Ureter (tissue), 1 donor: ENCODE results near the gene HMGXB3. TPM values are rescaled to one million over a fixed set of nuclear protein-coding genes. Genes with fewer than 3 reads are reported as not detected.
A peak's percentile ranks its signal among the peaks of the same experiment; 100 is the strongest.

ENCODE experiments used
- DNase-seq: peaks from one replicate; pipeline ENCODE4 v3.0.0-alpha.2; 2020; ENCODE audit warnings: low spot score
- total RNA-seq: library from RNA; stranded (reverse); gene quantifications from one replicate; pipeline ENCODE4 v1.2.4, GENCODE V29; 2023
- donor health status: DM: yes; HTN: yes; CAD: no.

HMGXB3 gene
- total RNA-seq, 1 donor from 2014 or later: 51.0 TPM

DNA sequence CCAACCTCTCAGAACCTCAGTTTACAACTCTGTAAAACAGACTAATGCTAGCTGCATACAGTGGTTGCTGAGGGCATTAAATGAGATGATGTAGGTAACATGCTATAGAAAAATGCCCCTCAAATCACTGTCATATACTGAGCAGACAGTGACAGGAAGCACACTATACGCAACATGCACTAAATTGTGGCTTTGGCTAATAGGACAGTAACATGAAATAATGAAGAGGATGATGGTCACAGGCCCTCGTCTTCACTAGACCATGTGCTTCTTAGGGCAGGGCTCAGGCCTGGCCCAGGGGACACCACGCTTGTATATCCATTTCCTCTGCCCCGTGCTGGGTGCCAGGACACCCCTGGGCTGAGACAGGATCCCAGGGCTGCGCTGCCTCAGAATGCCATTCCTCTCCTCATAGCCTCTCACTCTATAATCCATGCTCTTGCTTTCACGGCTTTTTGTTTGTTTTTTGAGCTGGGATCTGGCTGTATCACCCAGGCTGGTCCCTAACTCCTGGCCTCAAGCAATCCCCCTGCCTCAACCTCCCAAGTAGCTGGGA, 66.9 kb downstream of the HMGXB3 start:
- DNase-seq: no peak

DNA sequence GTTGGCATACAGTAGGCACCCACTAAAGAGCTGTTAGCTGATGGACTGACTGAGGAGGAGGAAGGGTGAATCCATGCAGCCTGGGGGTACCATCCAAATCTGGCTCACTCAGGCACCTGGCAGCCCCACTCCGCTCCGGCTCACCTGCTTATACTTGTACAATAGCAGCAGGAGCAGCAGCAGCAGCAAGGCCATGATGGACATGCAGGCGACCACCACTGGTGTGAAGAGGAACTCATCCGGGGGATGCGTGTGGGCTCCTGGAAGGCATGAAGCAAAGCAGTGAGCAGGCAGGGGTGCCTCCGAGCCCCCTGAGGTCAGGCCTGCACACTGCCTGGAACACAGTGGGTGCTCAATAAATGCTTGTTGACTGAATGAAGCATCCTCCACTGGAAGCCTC, 67.5 kb downstream of the HMGXB3 start:
- DNase-seq: no peak

DNA sequence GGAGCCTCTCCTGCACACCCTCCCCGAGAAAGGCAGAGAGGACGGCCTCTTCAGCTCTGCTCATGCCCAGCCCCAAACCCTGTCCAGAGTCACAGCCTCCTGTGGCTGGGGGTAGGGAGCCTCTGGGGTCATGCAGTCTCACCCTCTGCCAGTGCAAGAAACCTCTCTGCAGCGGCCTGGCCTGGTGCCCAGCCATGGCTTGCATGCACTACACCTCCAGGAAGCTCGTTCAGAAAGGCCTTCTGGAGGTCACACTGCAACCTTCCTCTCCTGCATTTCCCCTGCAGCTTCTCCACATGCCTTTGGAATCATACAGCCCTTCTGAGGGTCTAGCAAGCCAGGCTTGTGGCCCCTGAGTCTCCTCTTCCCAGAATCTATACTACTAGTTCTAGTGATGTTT, 67.9 kb downstream of the HMGXB3 start:
- DNase-seq: no peak

DNA sequence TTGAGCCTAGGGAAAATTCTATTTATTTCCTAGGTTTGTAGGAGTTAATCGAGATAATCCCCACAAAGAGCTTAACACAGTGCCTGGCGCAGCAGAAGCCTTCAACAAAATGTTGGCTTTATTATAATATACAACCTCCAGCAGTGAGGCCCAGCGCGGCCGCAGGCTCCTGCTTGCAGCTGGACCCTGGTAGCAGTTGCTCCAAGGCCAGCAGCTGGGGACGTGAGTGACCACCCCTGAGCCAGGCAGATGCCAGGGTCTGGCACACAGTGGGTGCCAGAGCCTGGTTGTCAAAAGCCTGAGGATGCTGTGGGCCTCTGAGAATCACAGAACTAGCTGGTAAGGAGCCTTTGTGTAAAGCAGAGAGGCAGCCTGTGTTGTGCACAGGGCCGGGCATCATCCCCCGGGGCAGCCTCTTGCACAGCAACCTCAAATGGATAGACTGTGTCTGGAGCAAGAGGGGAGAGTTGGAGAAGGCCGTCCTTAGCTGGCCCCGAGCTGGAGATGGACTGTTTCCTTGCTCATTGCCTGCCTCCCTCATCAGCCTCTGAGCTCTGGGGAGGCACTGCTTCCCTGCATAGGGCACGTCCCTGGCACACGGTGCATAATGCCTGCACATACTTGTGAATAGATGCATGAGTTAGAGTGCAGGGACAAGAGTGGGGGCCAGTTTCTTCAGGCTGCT, 68.6 kb downstream of the HMGXB3 start:
- no peak for DNase-seq

DNA sequence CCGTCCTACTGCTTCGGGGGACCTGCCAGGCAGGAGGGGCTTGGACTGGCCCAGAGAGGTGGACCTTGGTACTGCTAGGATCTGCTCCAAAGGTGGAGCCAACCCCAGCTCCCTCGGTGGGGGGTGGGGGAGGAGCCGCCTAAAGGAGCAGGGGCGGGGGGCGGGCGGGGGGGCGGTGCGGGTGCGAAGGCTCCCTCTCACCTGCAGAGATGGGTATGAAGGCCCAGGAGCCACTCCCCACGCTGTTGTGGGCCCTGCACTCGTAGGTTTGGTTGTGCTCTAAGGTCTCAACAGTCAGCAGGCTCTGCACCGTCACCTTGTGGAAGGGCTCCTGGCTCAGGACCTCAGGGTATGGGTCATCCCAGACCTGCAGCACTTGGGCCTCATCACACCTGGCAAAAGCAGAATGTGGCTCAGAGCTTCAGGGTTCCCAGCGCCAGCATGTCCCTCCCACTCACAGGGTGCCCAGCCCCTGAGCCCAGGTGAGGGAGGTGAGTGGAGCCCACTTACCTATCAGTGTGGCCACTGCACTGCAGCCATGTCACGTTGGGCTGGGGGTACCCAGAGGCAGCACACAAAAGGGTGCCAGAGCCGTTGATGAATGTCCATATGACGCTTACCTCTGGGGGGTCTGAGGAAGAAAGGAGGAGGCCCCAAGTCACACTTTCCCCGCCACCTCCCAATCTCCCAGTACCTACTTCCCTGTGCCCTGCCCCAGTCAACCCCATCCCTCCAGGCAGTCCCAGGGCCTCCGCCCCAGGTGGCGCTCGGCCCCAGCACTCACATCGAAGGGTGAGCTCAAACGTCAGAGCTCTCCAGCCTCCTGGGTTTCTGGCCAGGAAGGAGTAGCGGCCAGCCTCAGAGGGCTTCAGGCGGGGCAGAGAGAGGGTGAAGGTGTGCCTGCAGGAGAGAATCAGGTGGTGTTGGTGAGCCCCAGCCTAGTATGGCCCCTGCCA, 69.4 kb downstream of the HMGXB3 start:
- DNase-seq: no peak

DNA sequence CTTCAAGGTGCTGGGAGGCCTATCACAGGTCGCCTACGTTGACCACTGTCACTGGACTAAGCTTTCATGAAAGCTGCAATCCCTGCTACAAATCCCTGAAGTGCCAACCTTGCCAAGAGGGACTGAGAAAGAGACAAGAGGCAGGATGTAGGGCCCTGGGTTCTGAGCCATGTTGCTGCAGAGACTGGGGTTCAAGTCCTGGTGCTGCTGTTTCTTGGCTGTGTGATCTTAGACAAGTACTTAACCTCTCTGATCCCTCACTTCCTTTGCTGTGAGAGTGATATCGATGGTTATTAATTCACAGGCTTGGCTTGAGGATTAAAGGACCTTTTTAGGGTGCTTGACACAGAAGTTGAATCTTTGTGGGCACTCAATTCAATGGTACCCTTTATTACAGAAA, 70.3 kb downstream of the HMGXB3 start:
- DNase-seq: no peak

DNA sequence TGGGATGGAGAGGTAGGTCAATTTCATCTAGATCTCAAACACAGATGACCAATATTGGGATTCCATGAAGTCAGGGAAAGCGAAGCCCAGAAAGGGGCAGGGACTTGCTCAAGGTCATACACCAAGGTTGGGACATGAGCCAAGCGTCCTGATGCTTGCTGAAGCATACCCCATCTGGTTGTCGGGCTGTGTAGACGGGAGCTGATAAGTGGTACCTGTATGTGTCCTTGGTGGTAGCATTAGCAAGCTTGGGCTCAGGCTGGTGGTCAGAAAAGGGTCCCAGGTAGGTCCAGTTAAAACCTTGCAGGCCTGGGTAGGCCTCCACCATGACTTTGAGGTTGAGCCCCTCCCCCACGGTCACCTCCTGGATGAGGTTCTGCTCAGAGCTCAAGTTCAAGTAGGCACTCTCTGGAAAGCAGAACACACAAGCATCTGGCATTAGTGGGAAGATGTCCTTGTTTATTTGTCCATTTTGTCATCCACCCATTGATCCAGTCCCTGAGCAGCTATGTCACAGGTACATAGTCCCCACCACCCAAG, 72.6 kb downstream of the HMGXB3 start:
- DNase-seq: peak; percentile 32

DNA sequence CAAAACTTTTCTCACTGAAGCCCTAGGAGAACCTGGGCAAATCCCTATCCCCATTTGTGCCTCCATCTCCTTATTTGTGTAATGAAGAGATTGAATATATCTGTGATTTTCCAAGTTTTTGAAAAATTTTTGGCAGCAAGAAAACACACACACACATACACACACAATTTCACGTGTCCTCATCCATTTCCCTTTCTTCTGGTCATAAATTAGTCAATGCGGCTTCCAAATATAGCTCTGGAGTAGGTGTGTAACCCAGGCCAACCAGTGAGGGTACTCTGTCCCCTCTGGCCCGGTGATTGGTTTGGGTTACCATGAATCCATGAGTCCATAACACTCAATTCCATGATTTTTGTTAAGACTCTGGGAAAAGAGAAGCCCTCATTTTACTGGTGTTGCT, 73.1 kb downstream of the HMGXB3 start:
- peak; percentile 32 for DNase-seq

DNA sequence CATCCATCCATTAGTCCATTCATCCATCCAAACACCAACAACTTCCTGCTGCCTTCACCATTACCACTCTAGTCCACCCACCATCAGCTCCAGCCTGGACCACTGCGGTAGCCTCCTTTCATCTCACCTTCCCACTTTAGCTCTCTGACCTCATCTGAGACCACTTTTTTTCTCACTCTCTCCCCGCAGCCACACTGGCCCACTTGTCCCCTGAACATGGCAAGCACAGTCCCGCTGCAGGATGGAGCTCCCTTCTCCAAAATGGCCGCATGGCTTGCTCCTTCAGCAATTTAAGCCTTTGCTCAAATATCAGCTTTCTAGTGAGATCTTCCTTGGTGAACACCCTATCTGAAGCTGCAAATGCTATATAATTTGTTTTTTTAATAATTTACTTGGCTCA, 74.7 kb downstream of the HMGXB3 start:
- peak; percentile 17 for DNase-seq

DNA sequence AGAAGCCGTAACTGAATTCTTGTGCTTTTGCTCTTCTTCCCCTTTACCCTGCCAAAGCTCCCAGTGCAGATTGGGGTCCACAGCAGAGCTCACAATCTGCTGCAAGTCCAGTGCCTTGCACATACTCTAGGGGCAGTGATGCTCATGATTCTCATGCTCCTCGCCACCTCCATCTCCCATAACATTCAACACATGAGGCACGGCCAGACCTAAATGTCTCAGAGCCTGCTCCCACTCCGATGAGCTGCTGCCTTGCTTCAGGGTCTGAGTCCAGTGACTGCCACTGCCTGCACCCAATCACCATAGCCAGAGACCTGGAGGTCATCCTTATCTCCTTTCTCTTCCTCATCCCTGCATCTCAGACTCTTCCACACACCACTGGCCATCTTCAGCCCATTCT, 75.3 kb downstream of the HMGXB3 start:
- peak; percentile 22 for DNase-seq

DNA sequence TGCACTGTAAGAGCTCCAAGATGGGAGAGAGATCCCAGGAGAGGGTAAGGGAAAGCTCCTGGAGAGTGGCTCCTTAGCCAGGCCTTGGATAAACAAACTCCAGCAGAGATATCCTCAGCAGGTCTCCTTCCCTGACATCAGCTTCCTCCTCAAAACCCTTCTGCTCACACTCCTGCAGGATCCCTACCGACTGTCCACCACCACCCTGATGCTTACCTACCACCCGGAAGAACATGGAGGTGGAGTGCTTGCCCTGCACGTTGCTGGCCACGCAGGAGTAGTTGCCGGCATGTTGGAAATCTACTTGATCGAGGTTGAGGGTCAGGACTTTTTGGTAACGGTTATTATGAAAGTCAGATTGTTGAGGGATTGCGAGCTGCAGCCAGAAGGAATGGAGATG, 76.5 kb downstream of the HMGXB3 start:
- DNase-seq: peak; percentile 23

DNA sequence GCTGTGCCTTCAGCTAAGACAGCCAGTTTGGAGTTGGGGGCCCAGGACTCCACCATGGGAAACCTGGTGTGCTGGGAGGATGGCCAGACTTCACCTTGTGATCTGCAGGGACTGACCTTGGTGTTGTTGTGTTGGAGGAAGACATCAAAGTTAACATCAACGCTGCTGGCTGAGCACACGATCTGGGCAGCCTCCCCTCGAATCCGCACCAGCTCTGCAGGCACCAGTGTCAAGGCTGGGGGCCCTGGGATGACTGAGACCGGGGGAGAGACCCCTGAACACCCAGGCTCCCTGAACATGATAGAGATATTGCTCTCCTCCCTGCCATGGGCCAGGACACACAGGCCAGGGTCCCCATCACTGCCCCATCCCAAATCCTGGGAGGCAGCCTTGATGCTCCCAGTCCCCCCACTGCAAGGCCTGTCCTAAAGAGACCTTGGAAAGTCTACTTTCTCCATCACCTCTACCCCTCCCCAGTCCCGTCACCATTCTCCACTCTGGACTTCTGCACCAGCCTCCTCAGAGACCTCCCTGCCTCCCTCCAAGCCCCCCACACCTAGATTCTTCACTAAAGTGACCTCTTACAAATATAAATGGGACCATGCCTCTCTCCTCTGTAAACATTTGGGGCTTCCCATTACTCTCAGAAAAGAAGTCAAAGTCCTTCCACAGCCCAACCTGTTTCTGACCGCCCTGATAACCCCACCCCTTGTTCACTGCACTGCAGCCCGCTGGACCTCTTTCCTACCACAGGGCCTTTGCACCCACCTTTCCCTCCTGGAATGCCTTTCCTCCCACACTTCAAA, 77.7 kb downstream of the HMGXB3 start:
- DNase-seq: peak; percentile 36

DNA sequence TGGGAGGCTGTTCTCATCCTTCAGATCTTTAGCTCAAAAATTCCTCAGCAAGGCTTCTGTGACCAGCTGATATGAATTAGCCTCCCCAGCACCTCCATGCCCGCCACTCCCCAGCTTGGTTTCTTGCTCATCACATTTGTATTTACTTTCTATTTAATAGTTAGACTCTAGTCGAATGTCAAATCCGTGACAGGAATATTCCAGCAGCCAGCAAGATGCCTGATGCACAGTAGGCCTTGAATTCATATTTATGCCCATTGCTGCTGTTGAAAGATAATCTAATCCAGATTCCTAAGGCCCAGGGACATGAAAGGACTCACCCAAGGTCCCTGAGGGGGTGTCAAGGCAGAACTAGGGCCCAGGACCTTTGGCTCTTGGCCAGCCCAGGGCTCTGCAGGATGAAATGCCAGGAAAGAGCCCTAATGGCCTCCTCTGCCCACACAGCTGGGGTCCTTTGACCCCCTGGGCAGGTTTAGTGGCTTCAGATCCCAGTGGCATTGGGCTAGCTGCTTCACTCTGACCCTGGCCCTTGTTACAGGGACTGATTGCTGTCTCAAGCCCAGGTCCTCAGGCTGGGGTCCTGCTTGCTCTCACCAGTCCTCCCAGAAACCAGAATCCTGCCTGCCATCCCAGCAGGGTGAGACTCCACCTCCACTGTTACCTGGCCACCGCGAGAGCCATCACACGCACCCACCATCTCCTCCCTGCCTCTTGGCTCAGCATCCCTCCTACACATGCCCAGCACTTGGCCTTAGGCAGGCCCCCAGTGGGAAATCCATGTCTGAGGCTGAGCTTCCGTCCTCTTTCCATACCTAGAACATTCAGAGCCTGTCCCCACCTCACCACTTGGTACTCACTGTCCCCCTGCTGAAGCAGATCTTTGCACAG, 78.5 kb downstream of the HMGXB3 start:
- DNase-seq: peak; percentile 39

DNA sequence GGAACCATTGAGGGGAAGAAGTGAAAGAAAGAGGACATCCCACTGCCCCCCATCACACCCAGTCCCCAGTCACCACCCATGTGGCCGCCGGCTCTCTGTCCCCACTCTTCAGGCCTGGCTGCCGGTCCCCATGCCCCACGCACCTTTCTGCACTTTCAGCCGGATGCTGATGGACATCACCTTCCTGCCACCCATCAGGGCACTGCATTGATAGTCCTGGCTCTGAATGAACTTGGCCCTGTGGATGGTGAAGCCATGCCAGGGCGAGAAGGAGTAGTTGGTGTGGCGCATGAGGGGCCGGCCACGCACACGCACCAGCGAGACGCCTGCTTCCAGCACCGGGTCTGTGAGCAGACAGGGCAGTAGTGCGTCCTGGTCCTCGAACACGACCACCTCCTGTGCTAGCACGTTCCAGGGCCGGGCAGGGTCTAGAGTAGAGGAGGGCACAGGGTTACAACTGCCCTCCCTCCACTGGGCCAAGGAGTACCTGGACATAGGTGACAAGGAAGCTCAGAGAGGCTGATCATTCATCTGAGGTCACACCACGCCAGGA, 79.4 kb downstream of the HMGXB3 start:
- DNase-seq: peak; percentile 40

DNA sequence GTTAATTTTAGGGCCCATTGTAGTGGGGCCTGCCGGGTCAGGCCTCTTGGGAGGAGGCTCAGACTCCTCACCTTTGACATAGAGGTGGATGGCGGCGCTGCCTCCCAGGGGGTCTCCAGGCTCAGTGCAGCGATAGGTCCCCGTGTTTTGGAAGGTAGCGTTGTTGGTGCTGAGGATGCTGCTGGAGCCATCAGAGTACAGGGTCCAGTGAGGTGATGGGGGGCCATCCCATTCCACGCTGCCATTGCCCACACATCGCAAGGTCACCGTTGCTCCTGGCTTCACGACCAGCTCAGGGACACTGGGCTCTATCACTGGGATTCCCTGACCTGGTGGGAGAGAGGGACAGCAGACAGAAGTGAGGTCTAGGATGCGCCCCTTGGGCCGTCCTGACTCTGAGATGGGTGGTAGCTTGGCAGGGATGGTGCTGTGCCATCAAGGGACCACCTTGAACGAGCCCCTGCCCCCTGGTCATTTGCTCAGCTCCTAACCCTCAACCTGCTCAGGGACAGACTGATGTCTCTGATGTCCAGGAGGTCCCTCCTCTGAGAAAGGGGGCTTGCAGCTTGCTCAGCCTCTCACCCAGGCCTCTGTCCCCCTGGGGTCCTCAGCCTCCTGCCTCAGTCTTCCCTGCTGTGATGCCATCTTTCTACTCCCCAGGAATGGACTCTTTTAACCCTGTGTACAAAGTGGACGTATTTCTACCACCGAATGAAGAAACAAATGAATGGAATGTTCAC, 80.3 kb downstream of the HMGXB3 start:
- DNase-seq: peak; percentile 32

DNA sequence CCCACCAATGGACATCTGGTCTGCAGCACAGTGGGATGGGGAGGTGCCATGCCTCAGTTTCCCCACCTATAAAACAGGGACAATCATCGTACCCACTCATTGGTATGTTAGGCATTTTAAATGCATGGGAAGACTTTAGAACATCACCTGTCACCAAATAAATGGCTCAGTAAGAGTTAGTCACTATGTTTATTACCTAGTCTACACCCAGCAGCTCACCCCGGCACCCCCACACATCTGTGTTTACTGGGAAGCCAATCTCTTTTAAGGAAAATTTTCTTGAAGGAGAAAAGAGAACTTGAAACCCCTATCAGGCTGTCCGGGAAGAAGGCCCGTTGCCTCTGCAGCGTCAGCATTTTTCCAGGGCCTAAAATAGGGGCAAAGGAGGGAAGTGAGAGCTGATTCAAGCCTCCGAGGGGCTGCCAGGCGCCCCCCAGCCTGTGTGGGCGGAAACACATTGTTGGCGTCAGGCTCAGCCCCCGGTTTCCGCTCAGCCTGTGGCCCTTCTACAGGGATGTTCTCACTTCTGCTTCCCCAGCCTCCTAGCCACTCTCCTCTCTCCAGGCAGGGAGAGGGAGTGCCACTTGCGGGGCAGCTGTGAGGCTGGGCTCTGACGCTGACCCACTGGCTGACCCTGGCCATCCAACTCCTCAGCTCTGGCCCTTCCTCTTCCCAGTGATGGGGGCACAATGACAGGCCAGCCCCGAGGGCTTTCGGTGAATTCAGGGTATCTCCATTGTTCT, 81.2 kb downstream of the HMGXB3 start:
- DNase-seq: peak; percentile 47

DNA sequence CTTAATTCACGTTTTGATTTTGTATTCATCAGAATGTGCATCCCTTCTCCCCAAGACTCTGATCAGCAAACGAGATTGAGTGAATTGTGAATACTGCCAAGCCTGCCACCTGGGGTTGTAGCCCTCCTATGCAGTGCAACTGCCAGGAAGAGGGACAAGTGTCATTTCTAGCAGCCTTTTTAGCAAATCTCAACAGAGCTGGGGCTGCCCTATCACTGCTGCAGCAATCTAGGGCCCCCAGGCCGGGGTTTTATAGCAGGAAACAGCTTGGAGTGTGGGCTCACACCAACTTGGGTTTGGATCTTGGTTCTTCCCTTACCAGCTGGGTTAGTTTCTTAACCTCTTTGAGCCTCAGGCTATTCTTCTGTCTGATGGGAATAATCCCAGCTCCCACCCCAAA, 81.8 kb downstream of the HMGXB3 start:
- peak; percentile 9 for DNase-seq

DNA sequence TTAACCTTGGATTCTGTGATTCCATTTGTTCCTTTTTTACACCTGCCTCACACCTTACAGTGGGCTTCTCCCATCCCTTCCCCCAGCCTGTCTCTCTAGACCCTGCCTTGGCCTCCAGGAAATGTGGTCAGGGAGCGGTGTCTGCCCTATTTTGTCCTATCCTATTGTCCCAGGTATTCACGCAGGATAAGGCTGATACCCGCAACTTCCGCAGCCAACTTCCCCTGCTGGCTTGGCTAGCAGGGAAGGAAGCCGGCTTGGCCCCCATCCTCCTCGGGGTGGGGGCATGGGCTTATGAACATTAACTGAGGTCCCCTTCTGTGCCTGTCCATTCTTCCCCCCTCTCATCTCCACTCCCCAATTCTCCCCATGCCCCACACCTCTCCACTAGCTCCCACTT, 82.3 kb downstream of the HMGXB3 start:
- peak; percentile 32 for DNase-seq

DNA sequence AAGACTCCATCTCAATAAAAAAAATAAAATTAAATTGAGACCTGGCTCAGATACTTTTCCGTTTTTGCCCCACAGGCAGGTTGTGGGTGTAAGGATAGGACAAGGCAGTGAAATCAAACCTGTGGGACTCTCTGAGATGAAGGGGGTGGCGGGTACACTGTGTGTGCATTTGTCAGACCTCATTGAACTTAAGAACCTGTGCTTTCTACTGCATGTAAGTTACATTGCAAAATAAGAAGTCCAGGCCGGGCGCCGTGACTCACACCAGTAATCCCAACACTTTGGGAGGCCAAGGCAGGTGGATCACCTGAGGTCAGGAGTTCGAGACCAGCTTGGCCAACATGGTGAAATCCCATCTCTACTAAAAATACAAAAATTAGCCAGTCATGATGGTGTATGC, 84.2 kb downstream of the HMGXB3 start:
- peak; percentile 32 for DNase-seq
